CD14-positive monocyte (primary cell): ENCODE measurements around the gene KMT2C. TPM values are rescaled to one million over a fixed set of nuclear protein-coding genes. Genes with fewer than 3 reads are reported as not detected.

ENCODE experiments used
- DNase-seq, 3 donors: peaks; one replicate each; pipeline ENCODE4 v3.0.0-alpha.2; 2011 to 2022
- H2AFZ ChIP-seq: 2 replicates; pipeline ENCODE4 v1.6.0; 2012; ENCODE audit warnings: mild to moderate bottlenecking, low read depth, low read length, inconsistent platforms; ENCODE audit not compliant: insufficient read depth, poor library complexity, severe bottlenecking
- H3K27ac ChIP-seq, 2 donors: 1 replicate in 1 of 2; 2 replicates in 1 of 2; pipeline ENCODE4 v1.5.1; 2012 to 2013; ENCODE audit warnings: low read length in 2 of 2, control low read depth in 1 of 2, inconsistent platforms in 1 of 2, low read depth in 1 of 2, mild to moderate bottlenecking in 1 of 2
- H3K27me3 ChIP-seq, 2 donors: one replicate each; pipeline versions ENCODE4 v1.6.0 to v1.6.1; 2011 to 2013; ENCODE audit warnings: low read length in 2 of 2; ENCODE audit not compliant: control insufficient read depth in 2 of 2, insufficient read depth in 2 of 2
- H3K36me3 ChIP-seq, 2 donors: replicated peaks in 1 of 2; 1 replicate in 1 of 2; 2 replicates in 1 of 2; pipeline versions ENCODE4 v1.5.1 to v1.6.1; 2012 to 2013; ENCODE audit warnings: low read length in 2 of 2, control low read depth in 1 of 2, inconsistent platforms in 1 of 2, mild to moderate bottlenecking in 1 of 2; ENCODE audit not compliant: insufficient read depth in 2 of 2, control insufficient read depth in 1 of 2
- H3K4me1 ChIP-seq, 2 donors: 1 replicate in 1 of 2; 2 replicates in 1 of 2; pipeline versions ENCODE4 v1.5.1 to v1.6.1; 2012 to 2013; ENCODE audit warnings: low read length in 2 of 2, control low read depth in 1 of 2, inconsistent platforms in 1 of 2, mild to moderate bottlenecking in 1 of 2, moderate library complexity in 1 of 2; ENCODE audit not compliant: insufficient read depth in 2 of 2, control insufficient read depth in 1 of 2
- H3K4me2 ChIP-seq: replicated peaks from 2 replicates; pipeline ENCODE3; 2012; ENCODE audit warnings: low read length, moderate library complexity, mild to moderate bottlenecking; ENCODE audit not compliant: poor library complexity, severe bottlenecking; ENCODE audit errors: extremely low read depth
- H3K4me3 ChIP-seq, 3 experiments: fragments of 200-600 bp in 1 of 3; sonication (generic) in 1 of 3; replicated peaks in 1 of 3; 1 replicate in 2 of 3; 2 replicates in 1 of 3; pipeline ENCODE4 v1.5.1; 2011 to 2013; ENCODE audit warnings: low read length in 3 of 3, mild to moderate bottlenecking in 3 of 3, control low read depth in 2 of 3, low read depth in 2 of 3, inconsistent platforms in 1 of 3, moderate library complexity in 1 of 3
- H3K79me2 ChIP-seq: 2 replicates; pipeline ENCODE4 v1.6.0; 2012; ENCODE audit warnings: mild to moderate bottlenecking, control low read depth, inconsistent platforms, low read length, moderate library complexity; ENCODE audit not compliant: insufficient read depth
- H3K9ac ChIP-seq: 2 replicates; pipeline ENCODE4 v1.6.0; 2017; ENCODE audit warnings: low read length, mild to moderate bottlenecking; ENCODE audit not compliant: insufficient read depth, poor library complexity, severe bottlenecking
- H3K9me3 ChIP-seq, 2 donors: replicated peaks in 1 of 2; 1 replicate in 1 of 2; 2 replicates in 1 of 2; pipeline versions ENCODE4 v1.5.1 to v1.6.1; 2012 to 2013; ENCODE audit warnings: low read length in 2 of 2, control low read depth in 1 of 2; ENCODE audit not compliant: control insufficient read depth in 1 of 2, insufficient read depth in 1 of 2
- H4K20me1 ChIP-seq: 2 replicates; pipeline ENCODE4 v1.6.0; 2012; ENCODE audit warnings: mild to moderate bottlenecking, low read length, control low read depth, moderate library complexity; ENCODE audit not compliant: insufficient read depth
- H3K27ac Mint-ChIP-seq, 7 donors: one replicate each; pipeline ENCODE4 v1.8.0; 2020; ENCODE audit warnings: mild to moderate bottlenecking in 7 of 7, mixed read lengths in 7 of 7, moderate library complexity in 6 of 7, inconsistent platforms in 2 of 7
- H3K27me3 Mint-ChIP-seq, 3 donors: one replicate each; pipeline ENCODE4 v1.8.0; 2021 to 2022; ENCODE audit warnings: low read depth in 3 of 3, mild to moderate bottlenecking in 3 of 3, mixed read lengths in 3 of 3, moderate library complexity in 3 of 3, inconsistent platforms in 1 of 3
- H3K36me3 Mint-ChIP-seq, 2 donors: one replicate each; pipeline ENCODE4 v1.8.0; 2020; ENCODE audit warnings: mixed read lengths in 2 of 2, inconsistent platforms in 1 of 2, mild to moderate bottlenecking in 1 of 2
- H3K4me1 Mint-ChIP-seq: one replicate; pipeline ENCODE4 v1.8.0; 2020; ENCODE audit warnings: mild to moderate bottlenecking, mixed read lengths
- H3K4me3 Mint-ChIP-seq, 2 donors: one replicate each; pipeline ENCODE4 v1.8.0; 2020; ENCODE audit warnings: mild to moderate bottlenecking in 2 of 2, mixed read lengths in 2 of 2, moderate library complexity in 1 of 2
- H3K9me3 Mint-ChIP-seq, 7 donors: one replicate each; pipeline ENCODE4 v1.8.0; 2020 to 2022; ENCODE audit warnings: mixed read lengths in 7 of 7, mild to moderate bottlenecking in 6 of 7, moderate library complexity in 6 of 7, inconsistent platforms in 2 of 7
- WGBS: methylation state at CpG from one replicate; pipeline ENCODE4 v1.1.5; 2013; ENCODE audit warnings: missing lambda C conversion rate; ENCODE audit not compliant: insufficient coverage; 5-methylcytosine and 5-hydroxymethylcytosine counted together
- intact Hi-C, 2 donors: fragments of 100-400 bp; cut with micrococcal nuclease; formaldehyde crosslinking; loops; one replicate each; pipeline versions ENCODE4 v1.15.0 to v1.15.1; 2023
- polyA plus RNA-seq, 3 donors: library from polyadenylated mRNA; depleted of rRNA in 1 of 3; unstranded in 2 of 3; stranded (reverse) in 1 of 3; fragments of 300-500 nt in 2 of 3; fragments of >200 nt in 1 of 3; fragmentation: Illumina TruSeq in 2 of 3; gene quantifications; 1 replicate in 2 of 3; 2 replicates in 1 of 3; pipeline ENCODE4 v1.2.3, GENCODE V29; 2012 to 2021
- TF ChIP-seq, protein P1 (sequence below): fragments of 200-600 bp; IDR thresholded peaks from one replicate; pipeline ENCODE4 v1.8.0; 2022; ENCODE audit warnings: antibody characterized with exemption, mild to moderate bottlenecking

The KMT2C gene
- polyA plus RNA-seq, 3 donors = 4.5 to 26.1 (median 7.3) TPM

DNA sequence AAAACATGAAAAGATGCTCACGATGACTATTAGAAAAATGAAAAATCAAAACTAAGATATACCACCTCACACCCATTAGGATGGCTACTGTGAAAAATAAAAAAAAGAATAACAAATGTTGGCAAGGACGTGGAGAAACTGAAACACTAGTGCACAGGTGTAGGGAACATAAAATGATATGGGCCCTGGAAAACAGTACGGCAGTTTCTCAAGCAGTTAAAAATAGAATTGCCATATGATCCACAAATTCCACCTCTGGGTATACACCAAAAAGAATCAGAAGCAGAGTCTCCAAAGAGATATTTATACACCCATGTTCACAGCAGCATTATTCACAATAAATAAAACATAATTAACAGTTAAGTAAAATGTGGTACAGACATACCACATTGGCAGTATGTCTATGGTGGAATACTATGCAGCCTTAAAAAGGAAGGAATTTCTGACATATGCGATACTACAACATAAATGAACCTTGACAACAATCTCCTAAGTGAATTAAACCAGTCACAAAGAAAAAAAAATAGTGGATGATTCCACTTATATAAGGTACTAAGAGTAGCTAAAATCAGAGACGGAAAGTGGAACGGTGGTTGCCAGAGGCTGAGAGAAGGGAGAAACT lies 69.7 kb downstream of the KMT2C start:
- Histone ChIP-seq H3K9ac (no peak overlapping the region), H3K27ac (no peak overlapping the region), H3K4me2 (no peak overlapping the region), H2AFZ (no peak overlapping the region), H3K27me3 (no peaks in the 10 kb centered on the region), H4K20me1 (peaks cover 100% of the 10 kb centered on the region), H3K36me3 (peaks cover 2 to 16% of the 10 kb centered on the region in 2 donors), H3K4me1 (peaks cover 0 to 13% of the 10 kb centered on the region in 2 donors), H3K4me3 (no peak overlapping the region), H3K9me3 (no peaks in the 10 kb centered on the region), H3K79me2 (peaks cover 100% of the 10 kb centered on the region)
- intact Hi-C loops = no loop called here
- no peak for DNase-seq
- TF ChIP-seq, protein P1, sequence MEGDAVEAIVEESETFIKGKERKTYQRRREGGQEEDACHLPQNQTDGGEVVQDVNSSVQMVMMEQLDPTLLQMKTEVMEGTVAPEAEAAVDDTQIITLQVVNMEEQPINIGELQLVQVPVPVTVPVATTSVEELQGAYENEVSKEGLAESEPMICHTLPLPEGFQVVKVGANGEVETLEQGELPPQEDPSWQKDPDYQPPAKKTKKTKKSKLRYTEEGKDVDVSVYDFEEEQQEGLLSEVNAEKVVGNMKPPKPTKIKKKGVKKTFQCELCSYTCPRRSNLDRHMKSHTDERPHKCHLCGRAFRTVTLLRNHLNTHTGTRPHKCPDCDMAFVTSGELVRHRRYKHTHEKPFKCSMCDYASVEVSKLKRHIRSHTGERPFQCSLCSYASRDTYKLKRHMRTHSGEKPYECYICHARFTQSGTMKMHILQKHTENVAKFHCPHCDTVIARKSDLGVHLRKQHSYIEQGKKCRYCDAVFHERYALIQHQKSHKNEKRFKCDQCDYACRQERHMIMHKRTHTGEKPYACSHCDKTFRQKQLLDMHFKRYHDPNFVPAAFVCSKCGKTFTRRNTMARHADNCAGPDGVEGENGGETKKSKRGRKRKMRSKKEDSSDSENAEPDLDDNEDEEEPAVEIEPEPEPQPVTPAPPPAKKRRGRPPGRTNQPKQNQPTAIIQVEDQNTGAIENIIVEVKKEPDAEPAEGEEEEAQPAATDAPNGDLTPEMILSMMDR = no peak
- WGBS = 100% methylated on average over 1 of the region's 6 CpGs
- H3K27ac Mint-ChIP-seq = no peak overlapping the region
- peaks cover 0 to 1% (median 1%) of the 10 kb centered on the region in 3 donors for H3K27me3 Mint-ChIP-seq
- H3K36me3 Mint-ChIP-seq = peaks cover 6 to 11% of the 10 kb centered on the region in 2 donors
- H3K4me3 Mint-ChIP-seq = no peak overlapping the region
- peaks cover 35% of the 10 kb centered on the region for H3K4me1 Mint-ChIP-seq
- H3K9me3 Mint-ChIP-seq = peaks cover 0 to 3% (median 0%) of the 10 kb centered on the region in 7 donors

DNA sequence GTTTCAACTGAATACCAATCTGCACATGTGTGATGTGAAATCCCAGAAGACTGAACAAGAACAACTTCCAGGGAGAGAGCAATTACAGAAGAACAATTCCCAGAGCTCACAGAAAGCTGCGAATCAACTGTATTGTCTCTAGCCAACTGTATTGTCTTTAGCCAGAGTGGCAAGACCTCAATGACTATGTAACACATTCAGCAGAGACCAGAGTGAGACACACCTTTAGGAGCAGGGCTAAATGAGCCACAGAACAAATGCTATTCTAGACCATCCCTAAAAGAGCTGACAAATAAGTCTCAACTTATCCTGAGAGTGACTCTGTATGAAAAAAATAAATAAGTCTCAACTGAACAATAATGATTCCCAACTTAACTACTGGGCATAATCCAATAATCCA lies 72.0 kb downstream of the KMT2C start:
- DNase-seq = no peak
- H3K4me2 ChIP-seq = no peak overlapping the region
- Mint-ChIP-seq H3K27ac (no peak overlapping the region), H3K27me3 (peaks cover 0 to 6% (median 1%) of the 10 kb centered on the region in 3 donors), H3K36me3 (peaks cover 6 to 11% of the 10 kb centered on the region in 2 donors), H3K4me3 (no peak overlapping the region), H3K4me1 (peaks cover 24% of the 10 kb centered on the region), H3K9me3 (peaks cover 0 to 3% (median 0%) of the 10 kb centered on the region in 7 donors)
- H3K27me3 ChIP-seq = no peaks in the 10 kb centered on the region
- H4K20me1 ChIP-seq = peaks cover 100% of the 10 kb centered on the region
- no peak overlapping the region for H3K9ac ChIP-seq
- peaks cover 2 to 17% of the 10 kb centered on the region in 2 donors for H3K36me3 ChIP-seq
- H3K4me1 ChIP-seq = no peaks in the 10 kb centered on the region
- H3K4me3 ChIP-seq = no peak overlapping the region
- intact Hi-C loops = no loop called here
- 100% methylated on average over 1 of the region's 1 CpG for whole genome bisulfite sequencing
- no peak overlapping the region for H2AFZ ChIP-seq
- peaks cover 100% of the 10 kb centered on the region for H3K79me2 ChIP-seq
- no peaks in the 10 kb centered on the region for H3K9me3 ChIP-seq
- TF ChIP-seq, protein P1 = no peak
- H3K27ac ChIP-seq = no peak overlapping the region
